CD4-positive, CD25-positive, alpha-beta regulatory T cell (primary cell): ENCODE measurements around the gene PIK3R5. TPM values are rescaled to one million over a fixed set of nuclear protein-coding genes. Genes with fewer than 3 reads are reported as not detected.

Source experiments
- ATAC-seq, 2 donors: fragments of 150-1000 bp; cut with Tn5 transposase; one replicate each; pipeline ENCODE4 v1.10.0; 2021; ENCODE audit warnings: low read depth in 2 of 2, moderate number of reproducible peaks in 2 of 2, moderate library complexity in 1 of 2
- DNase-seq, 3 donors: peaks; one replicate each; pipeline versions ENCODE4 v3.0.0 to v3.0.0-alpha.2; 2012 to 2022; ENCODE audit warnings: mixed read lengths in 1 of 3
- H3K27ac ChIP-seq: one replicate; pipeline ENCODE4 v1.7.0; 2013; ENCODE audit warnings: mild to moderate bottlenecking, low read length; ENCODE audit not compliant: insufficient read depth, poor library complexity, severe bottlenecking
- H3K27me3 ChIP-seq: one replicate; pipeline ENCODE4 v1.7.0; 2013; ENCODE audit warnings: low read length; ENCODE audit not compliant: control insufficient read depth, insufficient read depth
- H3K36me3 ChIP-seq: one replicate; pipeline ENCODE4 v1.7.0; 2013; ENCODE audit warnings: mild to moderate bottlenecking, low read length, moderate library complexity; ENCODE audit not compliant: control insufficient read depth, insufficient read depth
- H3K4me1 ChIP-seq: 2 replicates; pipeline ENCODE4 v1.7.0; 2013; ENCODE audit warnings: mild to moderate bottlenecking, low read length; ENCODE audit not compliant: insufficient read depth, control insufficient read depth, poor library complexity, severe bottlenecking
- H3K4me3 ChIP-seq: one replicate; pipeline ENCODE4 v1.7.0; 2013; ENCODE audit warnings: low read depth, mild to moderate bottlenecking, low read length, moderate library complexity
- H3K9me3 ChIP-seq, 2 experiments: 1 replicate in 1 of 2; 2 replicates in 1 of 2; pipeline ENCODE4 v1.7.0; 2013; ENCODE audit warnings: low read length in 2 of 2, mild to moderate bottlenecking in 1 of 2, moderate library complexity in 1 of 2; ENCODE audit not compliant: control insufficient read depth in 2 of 2
- H3K27ac Mint-ChIP-seq, 3 donors: one replicate each; pipeline ENCODE4 v1.8.0; 2020 to 2022; ENCODE audit warnings: mild to moderate bottlenecking in 3 of 3, mixed read lengths in 3 of 3, moderate library complexity in 2 of 3
- H3K27me3 Mint-ChIP-seq: one replicate; pipeline ENCODE4 v1.8.0; 2022; ENCODE audit warnings: mild to moderate bottlenecking, mixed read lengths
- H3K36me3 Mint-ChIP-seq: one replicate; pipeline ENCODE4 v1.8.0; 2020; ENCODE audit warnings: mixed read lengths
- H3K4me1 Mint-ChIP-seq, 4 donors: one replicate each; pipeline ENCODE4 v1.8.0; 2020 to 2022; ENCODE audit warnings: mixed read lengths in 4 of 4, mild to moderate bottlenecking in 1 of 4
- H3K4me3 Mint-ChIP-seq, 4 donors: one replicate each; pipeline ENCODE4 v1.8.0; 2020 to 2022; ENCODE audit warnings: mild to moderate bottlenecking in 4 of 4, mixed read lengths in 4 of 4, moderate library complexity in 3 of 4
- H3K9me3 Mint-ChIP-seq, 7 donors: one replicate each; pipeline ENCODE4 v1.8.0; 2020 to 2022; ENCODE audit warnings: mixed read lengths in 7 of 7, mild to moderate bottlenecking in 3 of 7, moderate library complexity in 2 of 7
- polyA plus RNA-seq, 4 donors: library from polyadenylated mRNA; unstranded; fragments of 300-500 nt; fragmentation: Illumina TruSeq; gene quantifications; one replicate each; pipeline ENCODE4 v1.2.3, GENCODE V29; 2021
- total RNA-seq: library from RNA; stranded (reverse); gene quantifications from one replicate; pipeline ENCODE4 v1.2.3, GENCODE V29; 2022

The PIK3R5 gene
- total and polyA plus RNA-seq, 5 donors from 2014 or later: 34.8 to 275 (median 37.5) TPM

DNA sequence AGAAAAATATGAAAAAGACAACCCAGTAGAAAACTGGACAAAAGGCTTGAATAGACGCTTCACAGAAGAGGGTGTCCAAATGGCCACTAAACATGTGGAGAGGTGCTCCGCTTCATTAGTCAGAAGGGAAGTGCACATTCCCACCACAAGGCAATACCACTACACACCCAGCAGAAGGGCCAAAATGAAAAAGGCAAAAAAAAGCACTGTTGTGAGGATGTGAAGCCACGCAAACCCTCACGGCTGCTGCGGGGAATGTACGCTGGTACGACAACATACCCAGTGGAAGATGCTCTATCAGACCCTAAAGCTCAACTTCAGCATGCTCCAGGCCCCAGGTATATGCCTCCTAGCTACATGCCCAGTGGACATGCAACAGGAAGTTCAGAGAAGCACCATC is 17.0 kb downstream of the PIK3R5 start:
- Histone ChIP-seq H3K4me1 (peaks cover 70% of the 10 kb centered on the region), H3K27ac (peak overlapping the region; percentile 78), H3K27me3 (no peaks in the 10 kb centered on the region), H3K9me3 (peaks cover 5 to 8% of the 10 kb centered on the region in 2 experiments), H3K36me3 (peaks cover 46% of the 10 kb centered on the region), H3K4me3 (peak overlapping the region; percentile 67)
- H3K9me3 Mint-ChIP-seq: peaks cover 3 to 21% (median 8%) of the 10 kb centered on the region in 7 donors
- H3K36me3 Mint-ChIP-seq: peaks cover 66% of the 10 kb centered on the region
- no peak for DNase-seq
- peak overlapping the region; percentile 74 to 85 (median 78) for H3K4me3 Mint-ChIP-seq
- H3K27ac Mint-ChIP-seq: peak overlapping the region; percentile 78 to 94 (median 80)
- no peaks in the 10 kb centered on the region for H3K27me3 Mint-ChIP-seq
- peaks cover 48 to 94% (median 82%) of the 10 kb centered on the region in 4 donors for H3K4me1 Mint-ChIP-seq
- ATAC-seq: no peak

- H3K27me3 ChIP-seq: no peaks in the 10 kb centered on the region
- H3K9me3 ChIP-seq: peaks cover 5 to 8% of the 10 kb centered on the region in 2 experiments
- H3K4me1 ChIP-seq: peaks cover 69% of the 10 kb centered on the region
- peaks cover 60% of the 10 kb centered on the region for H3K36me3 Mint-ChIP-seq
- H3K4me3 Mint-ChIP-seq: peak overlapping the region; percentile 0 to 58 (median 10)
- peaks cover 39 to 93% (median 77%) of the 10 kb centered on the region in 4 donors for H3K4me1 Mint-ChIP-seq
- DNase-seq: no peak
- H3K27ac ChIP-seq: no peak overlapping the region
- H3K36me3 ChIP-seq: peaks cover 46% of the 10 kb centered on the region
- ATAC-seq: no peak
- peak overlapping the region; percentile 39 to 98 (median 83) for H3K27ac Mint-ChIP-seq
- H3K4me3 ChIP-seq: no peak overlapping the region
- H3K9me3 Mint-ChIP-seq: peaks cover 1 to 21% (median 8%) of the 10 kb centered on the region in 7 donors
- H3K27me3 Mint-ChIP-seq: no peaks in the 10 kb centered on the region
Measured at GRCh38 chr17:8947201-8947600, 18.3 kb downstream of the PIK3R5 start.

- ATAC-seq (no peak), DNase-seq (no peak)
- no peak overlapping the region for H3K27ac ChIP-seq
- H3K27me3 ChIP-seq: no peaks in the 10 kb centered on the region
- peaks cover 72% of the 10 kb centered on the region for H3K4me1 ChIP-seq
- Mint-ChIP-seq H3K4me1 (peaks cover 32 to 93% (median 74%) of the 10 kb centered on the region in 4 donors), H3K27me3 (no peaks in the 10 kb centered on the region), H3K36me3 (peaks cover 53% of the 10 kb centered on the region), H3K9me3 (peaks cover 1 to 18% (median 8%) of the 10 kb centered on the region in 7 donors), H3K27ac (peak overlapping the region; percentile 84 to 98 (median 84)), H3K4me3 (peak overlapping the region; percentile 0 to 55 (median 32))
- peaks cover 42% of the 10 kb centered on the region for H3K36me3 ChIP-seq
- peaks cover 5 to 8% of the 10 kb centered on the region in 2 experiments for H3K9me3 ChIP-seq
- H3K4me3 ChIP-seq: no peak overlapping the region
Measured at GRCh38 chr17:8946476-8946875, 19.0 kb downstream of the PIK3R5 start.

DNA sequence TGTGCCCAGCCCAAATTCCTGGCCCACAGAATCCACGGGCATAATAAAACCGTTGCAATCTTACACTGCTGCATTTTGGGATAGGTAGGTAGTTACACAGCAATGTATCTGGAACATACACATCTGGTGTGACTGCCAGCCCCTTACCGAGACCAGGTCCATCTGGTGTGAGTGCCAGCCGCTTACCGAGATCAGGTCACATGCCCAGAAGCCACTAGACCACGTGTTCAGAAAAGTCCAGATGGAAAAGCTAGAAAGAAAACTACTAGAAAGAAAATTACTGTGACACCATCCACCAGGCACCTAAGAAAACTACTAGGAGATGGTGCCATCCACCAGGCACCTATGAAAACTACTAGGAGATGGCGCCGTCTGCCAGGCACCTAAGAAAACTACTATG is 19.4 kb downstream of the PIK3R5 start:
- no peak overlapping the region for H3K27ac ChIP-seq
- H3K9me3 Mint-ChIP-seq: peaks cover 0 to 13% (median 6%) of the 10 kb centered on the region in 7 donors
- H3K36me3 ChIP-seq: peaks cover 42% of the 10 kb centered on the region
- no peaks in the 10 kb centered on the region for H3K27me3 Mint-ChIP-seq
- H3K27me3 ChIP-seq: no peaks in the 10 kb centered on the region
- no peak for DNase-seq
- peaks cover 5 to 8% of the 10 kb centered on the region in 2 experiments for H3K9me3 ChIP-seq
- no peak for ATAC-seq
- H3K36me3 Mint-ChIP-seq: peaks cover 49% of the 10 kb centered on the region
- H3K4me1 ChIP-seq: peaks cover 72% of the 10 kb centered on the region
- H3K4me3 Mint-ChIP-seq: peak overlapping the region in 3 of 4 donors; percentile 0 to 45 (median 19)
- H3K4me1 Mint-ChIP-seq: peaks cover 28 to 93% (median 74%) of the 10 kb centered on the region in 4 donors
- H3K4me3 ChIP-seq: no peak overlapping the region
- peak overlapping the region; percentile 84 to 86 (median 84) for H3K27ac Mint-ChIP-seq

DNA sequence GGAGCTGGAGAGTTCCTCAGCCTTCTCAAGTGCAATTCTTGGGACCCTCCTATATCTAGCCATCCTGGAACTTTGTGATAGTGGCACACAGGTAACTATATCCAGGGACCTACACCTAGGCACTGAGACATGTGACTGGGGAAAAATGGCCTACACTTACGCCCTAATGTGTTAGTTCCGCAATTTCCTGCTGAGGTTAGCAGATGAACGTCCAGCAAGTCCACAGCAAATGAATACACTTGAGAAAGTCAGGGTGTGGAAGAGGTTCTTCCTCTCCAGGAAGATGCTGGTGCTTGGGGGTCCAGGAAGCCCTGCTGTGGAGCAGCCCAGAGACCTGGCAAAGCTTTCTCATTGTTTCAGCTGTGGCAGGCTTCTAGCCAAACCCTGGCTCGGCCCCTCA is 20.8 kb downstream of the PIK3R5 start:
- Mint-ChIP-seq H3K4me3 (peak overlapping the region in 1 of 4 donors; percentile 81), H3K27me3 (no peaks in the 10 kb centered on the region), H3K27ac (peak overlapping the region; percentile 52 to 84 (median 52)), H3K9me3 (peaks cover 0 to 6% (median 4%) of the 10 kb centered on the region in 7 donors), H3K36me3 (peaks cover 45% of the 10 kb centered on the region), H3K4me1 (peaks cover 31 to 95% (median 73%) of the 10 kb centered on the region in 4 donors)
- DNase-seq (no peak), ATAC-seq (no peak)
- H3K4me1 ChIP-seq: peaks cover 85% of the 10 kb centered on the region
- H3K9me3 ChIP-seq: peaks cover 0 to 2% of the 10 kb centered on the region in 2 experiments
- no peaks in the 10 kb centered on the region for H3K27me3 ChIP-seq
- peaks cover 39% of the 10 kb centered on the region for H3K36me3 ChIP-seq
- no peak overlapping the region for H3K4me3 ChIP-seq
- peak overlapping the region; percentile 47 for H3K27ac ChIP-seq

DNA sequence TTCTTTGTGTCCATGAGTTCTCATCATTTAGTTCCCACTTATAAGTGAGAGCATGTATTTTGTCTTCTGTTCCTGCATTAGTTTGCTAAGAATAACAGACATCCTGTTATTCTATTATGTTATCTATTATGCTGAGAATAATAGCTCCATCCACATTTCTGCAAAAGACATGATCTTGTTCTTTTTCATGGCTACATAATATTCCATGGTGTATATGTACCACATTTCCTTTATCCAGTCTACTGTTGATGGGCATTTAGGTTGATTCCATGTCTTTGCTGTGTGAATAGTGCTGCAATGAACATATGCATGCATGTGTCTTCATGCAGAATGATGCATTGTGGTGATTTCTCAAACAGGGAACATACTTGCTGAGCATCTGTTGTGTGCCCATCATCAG is 21.4 kb downstream of the PIK3R5 start:
- peak overlapping the region in 3 of 4 donors; percentile 9 to 81 (median 74) for H3K4me3 Mint-ChIP-seq
- Histone ChIP-seq H3K27ac (no peak overlapping the region), H3K4me3 (no peak overlapping the region), H3K9me3 (peaks cover 0 to 2% of the 10 kb centered on the region in 2 experiments), H3K27me3 (no peaks in the 10 kb centered on the region), H3K4me1 (peaks cover 85% of the 10 kb centered on the region), H3K36me3 (peaks cover 39% of the 10 kb centered on the region)
- H3K27me3 Mint-ChIP-seq: no peaks in the 10 kb centered on the region
- DNase-seq (no peak), ATAC-seq (no peak)
- H3K4me1 Mint-ChIP-seq: peaks cover 33 to 96% (median 75%) of the 10 kb centered on the region in 4 donors
- H3K27ac Mint-ChIP-seq: peak overlapping the region; percentile 31 to 52 (median 52)
- peaks cover 0 to 5% (median 2%) of the 10 kb centered on the region in 7 donors for H3K9me3 Mint-ChIP-seq
- H3K36me3 Mint-ChIP-seq: peaks cover 47% of the 10 kb centered on the region

DNA sequence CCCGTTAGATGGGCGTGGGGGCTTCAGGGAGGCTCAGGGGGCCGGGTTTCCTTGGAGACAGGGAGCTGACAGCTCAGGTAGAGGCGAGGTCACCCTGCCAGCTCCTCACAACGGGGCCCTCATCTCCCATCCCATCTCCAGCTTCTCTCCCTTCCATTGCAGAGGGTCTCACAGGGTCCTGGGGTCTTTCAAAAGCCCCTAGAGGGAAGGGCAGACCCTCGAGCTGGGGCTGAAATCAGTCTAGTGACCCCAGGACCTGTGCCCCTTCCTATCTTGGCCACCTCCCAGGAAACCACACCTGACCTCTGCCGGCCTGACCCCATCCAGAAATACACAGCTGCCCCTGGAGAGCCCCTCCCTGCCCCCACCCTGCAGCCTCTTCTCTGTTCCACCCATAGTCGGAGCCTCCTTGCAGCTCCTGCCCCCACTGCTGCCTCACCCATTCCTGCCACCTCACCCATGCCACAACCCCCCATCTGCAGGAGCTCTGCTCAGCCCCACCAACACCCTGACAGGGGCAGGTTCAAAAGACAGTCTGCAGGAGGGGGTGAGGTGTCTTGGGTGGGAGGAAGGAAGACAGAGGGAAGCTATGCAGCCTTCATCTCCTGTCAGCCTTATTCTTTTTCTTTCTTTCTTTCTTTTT is 23.4 kb downstream of the PIK3R5 start:
- peak overlapping the region; percentile 97 to 99 (median 97) for H3K27ac Mint-ChIP-seq
- Histone ChIP-seq H3K4me3 (peak overlapping the region; percentile 57), H3K36me3 (peaks cover 37% of the 10 kb centered on the region), H3K27me3 (no peaks in the 10 kb centered on the region), H3K9me3 (peaks cover 0 to 2% of the 10 kb centered on the region in 2 experiments), H3K4me1 (peaks cover 78% of the 10 kb centered on the region), H3K27ac (peak overlapping the region; percentile 89)
- ATAC-seq (peak in 1 of 2 donors; percentile 8), DNase-seq (peak in 1 of 3 donors; percentile 75)
- H3K9me3 Mint-ChIP-seq: peaks cover 0 to 5% (median 1%) of the 10 kb centered on the region in 7 donors
- peaks cover 48% of the 10 kb centered on the region for H3K36me3 Mint-ChIP-seq
- H3K4me1 Mint-ChIP-seq: peaks cover 25 to 96% (median 72%) of the 10 kb centered on the region in 4 donors
- H3K27me3 Mint-ChIP-seq: no peaks in the 10 kb centered on the region
- H3K4me3 Mint-ChIP-seq: peak overlapping the region; percentile 76 to 89 (median 88)
